Left renal cortex interstitium (tissue), 4 donors: ENCODE data around the gene KCNV2. TPM values are rescaled to one million over a fixed set of nuclear protein-coding genes. Genes with fewer than 3 reads are reported as not detected.
"Not testable (repeated sequence)": the region's sequence is repeated elsewhere in the genome, so short reads cannot be mapped to it uniquely, and the experiment has no call there.

ENCODE experiments used
- DNase-seq, 4 donors: peaks; one replicate each; pipeline ENCODE4 v3.0.0-alpha.2; 2013; ENCODE audit warnings: low read depth in 4 of 4, low spot score in 2 of 4, missing footprints in 1 of 4
- polyA plus RNA-seq, 4 donors: library from polyadenylated mRNA; unstranded; fragments of 120-200 nt; gene quantifications; one replicate each; pipeline ENCODE4 v1.2.1, GENCODE V29; 2013; ENCODE audit not compliant: insufficient read length in 4 of 4

Gene KCNV2
- polyA plus RNA-seq, result under 1 TPM; 0.06 to 0.38 (median 0.19) TPM

- DNase-seq, result no peak
Observed at GRCh38 chr9:2717385-2717784, at the start of gene KCNV2. TSS of gene KCNV2 (plus strand) at chr9:2717510. CDS start at chr9:2717740, 230 bp downstream.

GRCh38 chr9:2673161-2673560 lies 44.1 kb upstream of the KCNV2 start:
- no peak for DNase-seq

DNA sequence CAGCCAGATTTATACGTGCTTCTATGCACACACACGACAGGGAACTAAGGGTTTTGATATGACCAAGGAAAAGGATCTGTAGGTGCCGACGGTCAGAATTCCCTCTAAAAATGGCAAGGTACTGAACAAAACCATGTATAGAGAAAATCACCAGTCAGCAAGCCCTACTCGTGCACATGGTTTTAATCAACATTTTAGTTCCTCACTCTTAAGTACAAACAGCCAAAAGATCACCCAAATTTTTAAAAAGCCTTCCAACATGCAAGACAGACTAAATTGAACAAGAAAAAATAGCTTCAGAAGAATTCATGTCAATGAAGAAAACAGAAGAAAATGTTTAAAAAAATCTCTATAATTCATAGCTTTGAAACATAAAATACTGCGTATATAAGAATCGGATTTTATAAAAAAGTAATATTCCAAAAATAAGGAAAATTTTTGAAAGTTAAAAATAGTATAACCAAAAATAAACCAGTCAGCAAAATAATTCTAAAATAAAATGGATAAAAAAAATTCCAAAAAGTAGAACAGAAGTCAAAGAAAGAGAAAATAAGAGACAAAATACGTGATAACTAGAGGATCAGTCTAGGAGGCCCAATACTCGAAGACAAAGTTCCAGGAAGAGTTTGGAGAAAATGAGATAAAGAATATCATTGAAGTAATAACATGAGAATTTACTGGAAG lies 43.0 kb upstream of the KCNV2 start:
- no peak for DNase-seq

DNA sequence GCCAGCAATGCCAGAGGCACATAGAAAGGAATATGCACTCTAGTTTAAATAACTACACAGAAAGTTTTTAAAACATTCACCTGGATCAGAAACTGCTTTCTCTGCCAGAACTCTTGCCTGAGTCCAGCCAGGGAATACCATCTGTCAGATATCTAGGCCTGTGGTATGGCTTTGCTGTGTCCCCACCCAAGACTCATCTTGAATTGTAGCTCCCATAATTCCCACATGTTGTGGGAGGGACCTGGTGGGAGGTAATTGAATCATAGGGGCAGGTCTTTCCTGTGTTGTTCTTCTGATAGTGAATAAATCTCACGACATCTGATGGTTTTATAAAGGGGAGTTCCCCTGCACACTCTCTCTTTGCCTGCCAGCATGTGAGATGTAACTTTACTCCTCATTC lies 41.5 kb upstream of the KCNV2 start:
- no peak for DNase-seq

DNA sequence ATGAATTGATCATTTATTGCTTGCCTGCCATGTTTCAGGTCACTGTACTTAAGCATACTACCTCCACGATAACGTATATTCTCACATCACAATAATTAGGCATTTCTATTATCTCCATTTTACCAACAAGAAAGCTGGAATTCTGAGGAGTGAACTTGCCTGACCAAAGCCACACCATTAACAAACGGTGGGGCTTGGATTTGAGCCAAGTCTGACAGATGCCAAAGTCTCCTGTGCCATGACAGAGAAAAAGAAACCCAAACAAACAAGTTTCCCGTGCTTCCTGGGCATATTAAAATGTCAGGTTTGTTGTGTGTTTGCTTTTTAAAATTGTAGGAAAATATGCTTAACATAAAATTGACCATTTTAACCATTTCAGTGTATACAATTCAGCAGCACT lies 40.8 kb upstream of the KCNV2 start:
- DNase-seq, result no peak

- DNase-seq, result no peak
Observed at GRCh38 chr9:2677915-2678889, 39.1 kb upstream of the KCNV2 start.

DNA sequence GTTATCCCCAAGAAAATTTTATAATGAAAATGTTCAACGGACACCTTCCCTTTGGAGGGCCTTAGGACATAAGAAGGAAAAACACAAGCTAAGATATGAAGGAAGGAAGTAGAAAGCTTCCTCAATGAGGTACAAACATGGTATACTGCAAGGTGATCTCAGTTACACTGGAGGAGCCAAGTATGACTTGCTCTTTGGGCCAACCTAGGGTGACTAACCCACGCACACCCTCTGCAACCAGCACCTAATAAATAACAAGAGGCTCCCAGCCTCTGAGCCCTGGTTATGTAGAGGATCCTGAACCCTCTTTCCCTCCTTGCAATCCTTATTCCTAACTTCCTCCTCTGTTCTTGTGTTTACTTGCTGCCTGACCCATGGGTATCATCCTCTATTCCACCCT lies 38.3 kb upstream of the KCNV2 start:
- DNase-seq, result no peak

DNA sequence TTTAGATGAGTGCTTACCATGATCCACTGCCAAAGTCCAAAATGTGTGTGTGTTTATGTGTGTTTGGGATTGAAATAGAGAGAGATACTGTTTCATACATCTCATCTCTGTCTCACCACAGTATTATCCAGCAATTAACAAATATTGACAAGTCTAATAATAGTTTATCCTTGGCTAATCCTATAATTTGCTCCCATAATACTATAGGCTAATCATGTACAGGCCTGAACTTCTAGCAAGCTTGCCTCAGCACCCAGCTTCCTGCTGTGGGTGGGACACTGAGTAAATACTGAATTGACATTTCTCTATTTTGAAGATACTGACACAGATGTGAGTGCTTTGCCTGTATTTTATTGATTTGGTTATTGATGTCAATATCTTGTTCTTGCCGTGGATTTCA lies 35.3 kb upstream of the KCNV2 start:
- no peak for DNase-seq

DNA sequence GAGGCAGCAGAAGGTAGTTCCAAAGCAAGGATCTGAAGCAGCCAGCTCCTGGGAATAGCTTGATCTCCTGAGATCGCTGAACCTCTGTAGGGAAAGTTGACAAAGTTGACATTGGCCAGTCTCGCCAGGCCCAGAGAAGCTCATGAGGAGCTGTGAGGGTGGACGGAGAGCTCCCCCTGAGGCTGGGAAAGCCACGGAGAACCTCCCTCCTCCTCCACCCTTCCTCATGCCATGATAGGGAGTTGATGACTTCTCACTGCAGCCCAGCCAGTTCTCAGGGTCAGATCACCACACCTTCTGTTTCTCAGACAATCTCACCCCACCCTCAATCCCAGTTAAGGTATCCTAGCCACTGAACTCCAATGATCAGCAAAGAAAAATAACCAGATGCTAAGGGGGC lies 30.4 kb upstream of the KCNV2 start:
- DNase-seq, result no peak

- no peak for DNase-seq
Observed at GRCh38 chr9:2688636-2689035, 28.7 kb upstream of the KCNV2 start.

DNA sequence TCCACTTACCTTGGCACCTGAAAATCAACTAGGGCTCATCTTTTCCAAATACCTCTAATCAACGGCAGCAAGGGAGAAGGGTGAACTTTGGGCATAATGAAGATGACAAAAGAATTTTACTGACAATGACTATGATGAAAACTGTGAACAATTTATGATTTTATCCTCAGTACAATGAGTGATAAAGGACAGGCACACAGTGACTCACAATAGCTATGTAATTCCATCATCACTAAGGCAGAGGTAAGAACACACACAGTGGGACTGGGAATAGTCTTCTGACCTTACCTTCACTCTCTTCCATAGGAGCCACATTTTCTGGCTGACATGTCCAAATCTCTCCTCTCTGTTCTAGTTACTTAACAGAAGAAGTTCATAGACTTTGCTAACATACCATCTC lies 26.1 kb upstream of the KCNV2 start:
- no peak for DNase-seq

DNA sequence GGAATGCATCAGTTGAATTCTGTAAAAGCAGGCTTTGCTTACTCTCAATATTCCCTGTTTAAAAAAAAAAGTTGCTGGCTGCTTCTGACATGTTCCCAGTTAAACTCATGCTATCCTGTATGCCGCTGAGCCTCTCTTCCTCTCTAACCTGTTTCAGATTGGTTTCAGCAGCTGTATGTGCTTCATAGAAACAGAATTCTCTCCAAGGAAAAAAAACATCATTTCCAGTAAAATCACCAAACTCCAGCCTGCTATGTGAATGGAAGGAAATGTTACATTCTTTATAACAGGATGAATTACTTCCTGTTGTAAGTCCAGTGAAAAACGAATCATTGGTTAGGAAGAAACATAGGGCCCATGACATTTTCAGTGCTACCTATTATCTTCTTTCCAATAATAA lies 25.7 kb upstream of the KCNV2 start:
- DNase-seq, result no peak

GRCh38 chr9:2693056-2693455 lies 24.3 kb upstream of the KCNV2 start:
- DNase-seq, result no peak

GRCh38 chr9:2697492-2697891 lies 19.8 kb upstream of the KCNV2 start:
- no peak for DNase-seq

DNA sequence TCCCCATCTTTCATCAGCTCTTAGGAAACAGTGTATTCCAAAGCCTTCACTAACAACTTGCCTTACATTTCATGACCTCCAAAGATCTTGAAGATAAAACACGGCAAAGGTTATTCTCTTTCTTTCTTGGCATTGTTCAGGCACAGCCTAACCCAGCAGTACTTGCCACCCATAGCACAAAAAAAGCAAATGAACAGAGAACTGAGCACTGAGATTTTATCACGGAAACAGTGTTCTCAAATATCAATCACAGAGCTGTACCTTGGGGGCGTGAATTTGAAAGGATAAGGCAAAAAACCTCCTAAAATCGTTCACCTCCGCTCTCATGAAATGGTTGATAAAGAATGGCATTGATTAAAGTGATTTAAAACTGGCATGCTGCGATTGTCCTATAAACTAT lies 16.9 kb upstream of the KCNV2 start:
- DNase-seq, result no peak

- no peak for DNase-seq
Observed at GRCh38 chr9:2700909-2701550, 16.3 kb upstream of the KCNV2 start.

DNA sequence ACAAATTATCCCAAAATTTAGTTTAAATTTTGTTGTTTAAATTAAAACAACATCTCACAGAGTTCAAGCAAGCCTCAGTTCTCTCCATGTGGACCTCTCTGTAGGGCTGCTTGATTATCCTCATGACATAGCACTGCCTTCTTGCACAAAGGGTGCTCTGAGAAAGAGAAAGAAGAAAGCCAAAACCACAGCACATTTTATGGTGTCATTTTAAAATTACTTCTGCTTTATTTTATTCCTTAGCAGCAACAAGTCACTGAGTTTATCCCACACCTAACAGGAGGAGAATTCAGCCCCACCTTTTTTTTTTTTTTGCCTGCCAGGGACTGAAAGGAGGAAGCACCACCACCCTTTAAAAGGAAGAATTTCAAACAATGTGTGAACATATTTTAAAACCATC lies 12.8 kb upstream of the KCNV2 start:
- no peak for DNase-seq

DNA sequence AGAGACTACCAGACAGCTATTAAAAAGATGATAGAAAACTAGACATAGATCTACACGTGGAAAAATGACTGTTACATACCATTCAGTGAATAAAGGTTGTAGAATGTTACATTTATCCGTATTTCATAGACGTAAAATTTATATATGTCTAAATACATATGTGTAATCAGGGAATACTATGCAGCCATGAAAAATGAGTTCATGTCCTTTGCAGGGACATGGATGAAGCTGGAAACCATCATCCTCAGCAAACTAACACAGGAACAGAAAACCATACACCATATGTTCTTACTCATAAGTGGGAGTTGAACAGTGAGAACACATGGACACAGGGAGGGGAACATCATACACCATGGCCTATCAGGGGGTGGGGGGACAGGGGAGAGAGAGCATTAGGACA lies 10.1 kb upstream of the KCNV2 start:
- not testable (repeated sequence) for DNase-seq

- no peak for DNase-seq
Observed at GRCh38 chr9:2709645-2710101, 7.6 kb upstream of the KCNV2 start.

- no peak for DNase-seq
Observed at GRCh38 chr9:2711716-2712115, 5.6 kb upstream of the KCNV2 start.

DNA sequence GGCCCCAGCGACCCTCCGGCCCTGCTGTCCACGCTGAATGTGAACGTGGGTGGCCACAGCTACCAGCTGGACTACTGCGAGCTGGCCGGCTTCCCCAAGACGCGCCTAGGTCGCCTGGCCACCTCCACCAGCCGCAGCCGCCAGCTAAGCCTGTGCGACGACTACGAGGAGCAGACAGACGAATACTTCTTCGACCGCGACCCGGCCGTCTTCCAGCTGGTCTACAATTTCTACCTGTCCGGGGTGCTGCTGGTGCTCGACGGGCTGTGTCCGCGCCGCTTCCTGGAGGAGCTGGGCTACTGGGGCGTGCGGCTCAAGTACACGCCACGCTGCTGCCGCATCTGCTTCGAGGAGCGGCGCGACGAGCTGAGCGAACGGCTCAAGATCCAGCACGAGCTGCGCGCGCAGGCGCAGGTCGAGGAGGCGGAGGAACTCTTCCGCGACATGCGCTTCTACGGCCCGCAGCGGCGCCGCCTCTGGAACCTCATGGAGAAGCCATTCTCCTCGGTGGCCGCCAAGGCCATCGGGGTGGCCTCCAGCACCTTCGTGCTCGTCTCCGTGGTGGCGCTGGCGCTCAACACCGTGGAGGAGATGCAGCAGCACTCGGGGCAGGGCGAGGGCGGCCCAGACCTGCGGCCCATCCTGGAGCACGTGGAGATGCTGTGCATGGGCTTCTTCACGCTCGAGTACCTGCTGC lies 839 bp downstream of the KCNV2 start:
- DNase-seq, result no peak
